GM06990 (cell line): ENCODE results near the gene FGF5.

Experiments
- DNase-seq: peaks from one replicate; pipeline ENCODE4 v3.0.0-alpha.2; 2011; ENCODE audit not compliant: insufficient read length; ENCODE audit errors: extremely low read depth
- H3K27me3 ChIP-seq: replicated peaks from 2 replicates; pipeline ENCODE4 v1.6.0; 2011; ENCODE audit warnings: low read length; ENCODE audit not compliant: control insufficient read depth, insufficient read depth
- H3K36me3 ChIP-seq: 2 replicates; pipeline ENCODE4 v1.5.1; 2011; ENCODE audit warnings: low read length; ENCODE audit not compliant: control insufficient read depth, insufficient read depth
- H3K4me3 ChIP-seq: replicated peaks from 2 replicates; pipeline ENCODE4 v1.5.1; 2011; ENCODE audit warnings: low read depth, mild to moderate bottlenecking, control low read depth, low read length
- TF ChIP-seq, protein P1 (sequence below): IDR thresholded peaks from 2 replicates; pipeline ENCODE4 v1.5.1; 2011; ENCODE audit warnings: low read length, control low read depth, mild to moderate bottlenecking, inconsistent platforms; ENCODE audit not compliant: insufficient read depth, poor library complexity, severe bottlenecking

The FGF5 gene

DNA sequence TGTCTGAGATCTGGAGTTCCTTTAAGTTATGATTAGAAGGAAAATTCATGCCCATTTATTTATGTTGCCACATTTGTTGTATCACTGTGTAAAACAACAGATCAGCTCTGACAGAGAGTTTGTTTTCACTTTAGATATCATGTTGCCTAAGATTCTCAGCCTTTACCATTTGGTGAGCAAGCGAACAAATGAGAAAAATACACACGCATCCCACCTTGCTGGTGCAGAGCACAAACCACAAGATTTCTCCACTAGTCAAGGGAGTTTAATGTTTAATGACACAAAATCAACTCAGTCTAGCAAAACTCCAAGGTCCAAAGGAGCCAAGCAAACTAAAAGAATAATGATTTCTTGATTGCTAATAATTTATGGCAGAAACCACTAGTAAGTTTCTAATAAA, 27.7 kb downstream of the FGF5 start:
- no peak overlapping the region for H3K4me3 ChIP-seq
- no peak for DNase-seq
- H3K36me3 ChIP-seq = no peaks in the 10 kb centered on the region
- no peaks in the 10 kb centered on the region; the same call in 1 of the 2 replicates for H3K27me3 ChIP-seq
- TF ChIP-seq, protein P1, sequence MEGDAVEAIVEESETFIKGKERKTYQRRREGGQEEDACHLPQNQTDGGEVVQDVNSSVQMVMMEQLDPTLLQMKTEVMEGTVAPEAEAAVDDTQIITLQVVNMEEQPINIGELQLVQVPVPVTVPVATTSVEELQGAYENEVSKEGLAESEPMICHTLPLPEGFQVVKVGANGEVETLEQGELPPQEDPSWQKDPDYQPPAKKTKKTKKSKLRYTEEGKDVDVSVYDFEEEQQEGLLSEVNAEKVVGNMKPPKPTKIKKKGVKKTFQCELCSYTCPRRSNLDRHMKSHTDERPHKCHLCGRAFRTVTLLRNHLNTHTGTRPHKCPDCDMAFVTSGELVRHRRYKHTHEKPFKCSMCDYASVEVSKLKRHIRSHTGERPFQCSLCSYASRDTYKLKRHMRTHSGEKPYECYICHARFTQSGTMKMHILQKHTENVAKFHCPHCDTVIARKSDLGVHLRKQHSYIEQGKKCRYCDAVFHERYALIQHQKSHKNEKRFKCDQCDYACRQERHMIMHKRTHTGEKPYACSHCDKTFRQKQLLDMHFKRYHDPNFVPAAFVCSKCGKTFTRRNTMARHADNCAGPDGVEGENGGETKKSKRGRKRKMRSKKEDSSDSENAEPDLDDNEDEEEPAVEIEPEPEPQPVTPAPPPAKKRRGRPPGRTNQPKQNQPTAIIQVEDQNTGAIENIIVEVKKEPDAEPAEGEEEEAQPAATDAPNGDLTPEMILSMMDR = no peak

DNA sequence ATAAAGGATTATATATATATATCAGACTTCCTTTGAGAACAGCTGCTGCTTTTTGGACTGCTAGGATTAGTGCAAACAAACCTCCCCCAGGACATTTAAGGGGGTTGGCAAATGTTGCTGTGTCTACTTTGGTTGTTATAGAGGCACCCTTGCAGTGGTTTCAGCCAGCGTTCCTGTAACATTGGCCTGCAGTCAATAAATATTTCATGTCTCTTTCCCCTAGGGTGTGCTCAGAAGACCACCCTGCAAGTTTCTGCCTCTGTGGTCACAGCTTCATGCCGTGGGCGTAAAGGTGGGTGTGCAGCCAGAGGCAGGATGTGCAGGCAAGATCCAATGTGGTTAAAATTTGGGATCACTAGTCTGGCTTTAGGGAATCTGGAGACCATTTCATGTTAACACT, 28.9 kb downstream of the FGF5 start:
- no peaks in the 10 kb centered on the region for H3K36me3 ChIP-seq
- H3K27me3 ChIP-seq = no peaks in the 10 kb centered on the region; the same call in 1 of the 2 replicates
- DNase-seq = no peak
- no peak overlapping the region for H3K4me3 ChIP-seq
- TF ChIP-seq, protein P1 = no peak

DNA sequence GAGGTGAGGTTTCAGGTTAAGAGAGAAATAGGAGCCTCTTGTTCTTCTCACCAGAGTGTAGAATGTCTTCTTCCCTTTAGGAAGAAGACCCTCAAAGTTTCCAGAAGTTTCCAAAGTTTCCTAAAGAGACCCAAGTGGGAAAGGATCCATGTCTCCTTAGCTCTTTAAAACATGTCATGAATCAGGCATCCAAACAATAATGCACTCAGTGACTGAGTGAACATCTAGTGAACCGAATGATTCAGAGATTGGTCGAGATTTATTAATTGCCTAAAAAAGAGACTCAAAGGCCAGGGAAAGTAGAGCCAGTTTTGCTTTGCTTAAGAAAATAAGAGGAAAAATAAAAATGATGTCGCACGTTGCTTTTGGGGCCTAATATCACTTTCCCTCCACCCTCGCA, 29.4 kb downstream of the FGF5 start:
- DNase-seq = no peak
- no peak overlapping the region for H3K4me3 ChIP-seq
- H3K36me3 ChIP-seq = no peaks in the 10 kb centered on the region
- no peaks in the 10 kb centered on the region; the same call in 1 of the 2 replicates for H3K27me3 ChIP-seq
- TF ChIP-seq, protein P1 = no peak

DNA sequence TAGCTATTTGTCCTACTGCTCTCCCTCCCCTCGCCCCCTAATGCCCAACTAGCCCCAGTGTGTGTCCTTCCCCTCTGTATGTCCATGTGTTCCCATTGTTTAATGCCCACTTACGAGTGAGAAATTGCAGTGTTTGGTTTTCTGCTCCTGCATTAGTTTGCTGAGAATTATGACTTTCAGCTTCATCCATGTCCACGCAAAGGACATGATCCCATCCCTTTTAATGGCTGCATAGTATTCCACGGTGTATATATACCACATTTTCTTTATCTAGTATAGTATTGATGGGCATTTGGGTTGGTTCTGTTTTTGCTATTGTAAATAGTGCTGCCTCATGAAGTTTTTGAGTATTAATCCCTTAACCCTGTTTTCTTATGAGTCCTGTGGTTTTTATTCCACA, 35.4 kb downstream of the FGF5 start:
- H3K36me3 ChIP-seq = no peaks in the 10 kb centered on the region

DNA sequence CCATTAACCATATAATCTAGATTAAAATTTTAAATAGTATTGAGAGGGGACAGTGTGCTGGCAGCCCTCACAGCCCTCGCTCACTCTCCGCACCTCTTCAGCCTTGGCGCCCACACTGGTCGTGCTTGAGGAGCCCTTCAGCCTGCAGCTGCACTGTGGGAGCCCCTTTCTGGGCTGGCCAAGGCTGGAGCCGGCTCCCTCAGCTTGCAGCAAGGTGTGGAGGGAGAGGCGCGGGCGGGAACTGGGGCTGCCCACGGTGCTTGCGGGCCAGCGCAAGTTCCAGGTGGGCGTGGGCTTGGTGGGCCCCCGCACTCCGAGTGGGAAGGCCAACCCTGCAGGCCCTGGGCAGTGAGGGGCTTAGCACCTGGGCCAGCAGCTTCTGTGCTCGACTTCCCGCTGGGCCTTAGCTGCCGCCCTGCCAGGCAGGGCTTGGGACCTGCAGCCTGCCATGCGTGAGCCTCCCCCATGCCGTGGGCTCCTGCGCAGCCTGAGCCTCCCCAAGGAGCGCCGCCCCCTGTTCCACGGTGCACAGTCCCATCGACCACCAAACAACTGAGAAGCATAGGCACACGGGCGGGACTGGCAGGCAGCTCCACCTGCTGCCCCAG, 36.3 kb downstream of the FGF5 start:
- Histone ChIP-seq H3K27me3 (no peaks in the 10 kb centered on the region; the same call in 1 of the 2 replicates), H3K36me3 (no peaks in the 10 kb centered on the region), H3K4me3 (no peak overlapping the region)
- TF ChIP-seq, protein P1 = no peak
- DNase-seq = no peak

More for the DNA sequence above, 35.4 kb downstream of the FGF5 start:
- DNase-seq = no peak
- TF ChIP-seq, protein P1 = no peak
- Histone ChIP-seq H3K27me3 (no peaks in the 10 kb centered on the region; the same call in 1 of the 2 replicates), H3K4me3 (no peak overlapping the region)

DNA sequence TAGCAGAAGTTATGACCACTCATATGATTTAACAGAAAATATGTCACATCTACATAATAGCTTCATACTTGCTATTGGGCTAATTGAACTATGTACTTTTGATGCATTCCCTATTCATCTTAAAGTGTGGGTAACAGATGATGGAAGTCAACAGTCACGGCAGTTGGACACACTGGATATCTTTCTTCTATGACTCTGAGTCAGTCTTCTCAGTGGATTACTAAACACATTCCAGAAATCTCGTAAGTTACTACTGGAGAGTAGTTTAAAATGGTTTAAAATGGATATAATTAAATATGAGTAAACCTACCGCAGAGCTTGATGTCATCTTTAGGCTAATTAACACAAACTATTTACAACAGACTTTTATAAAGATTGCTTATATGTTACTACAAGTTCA, 39.0 kb downstream of the FGF5 start:
- no peak for DNase-seq
- no peaks in the 10 kb centered on the region for H3K36me3 ChIP-seq
- TF ChIP-seq, protein P1 = no peak
- no peaks in the 10 kb centered on the region for H3K27me3 ChIP-seq
- H3K4me3 ChIP-seq = no peak overlapping the region
